Retinal pigment epithelial cell (primary cell): Measurements from ENCODE around the gene NIT1.

Source experiments
- DNase-seq: peaks from one replicate; pipeline ENCODE4 v3.0.0-alpha.2; 2010; ENCODE audit warnings: low read depth
- H3K4me3 ChIP-seq: 2 replicates; pipeline ENCODE4 v1.5.1; 2011; ENCODE audit warnings: mild to moderate bottlenecking, low read length, control low read depth, moderate library complexity
- CTCF ChIP-seq: conservative IDR thresholded peaks from 2 replicates; pipeline ENCODE4 v1.5.1; 2011; ENCODE audit warnings: low read depth, low read length, control low read depth, inconsistent platforms

Gene NIT1

GRCh38 chr1:161080441-161081405 lies 37.2 kb upstream of the NIT1 start:
- H3K4me3 ChIP-seq, result no peak overlapping the region
- no peak for DNase-seq
- TF ChIP-seq CTCF, result no peak

GRCh38 chr1:161081519-161081918 lies 36.4 kb upstream of the NIT1 start:
- TF ChIP-seq CTCF, result no peak
- no peak for DNase-seq
- H3K4me3 ChIP-seq, result no peak overlapping the region

- TF ChIP-seq CTCF, result no peak
- DNase-seq, result no peak
- no peak overlapping the region for H3K4me3 ChIP-seq
Observed at GRCh38 chr1:161082483-161082882, 35.4 kb upstream of the NIT1 start.

GRCh38 chr1:161082996-161083747 lies 34.7 kb upstream of the NIT1 start:
- no peak overlapping the region for H3K4me3 ChIP-seq
- no peak for TF ChIP-seq CTCF
- DNase-seq, result peak; percentile 90

GRCh38 chr1:161083748-161084596 lies 33.9 kb upstream of the NIT1 start:
- no peak for DNase-seq
- TF ChIP-seq CTCF, result no peak
- H3K4me3 ChIP-seq, result no peak overlapping the region

- H3K4me3 ChIP-seq, result no peak overlapping the region
- DNase-seq, result no peak
- TF ChIP-seq CTCF, result no peak
Observed at GRCh38 chr1:161084597-161084988, 33.3 kb upstream of the NIT1 start.
